Gastroesophageal sphincter (tissue), 4 donors: Measurements from ENCODE around the gene TP53BP2. TPM values are rescaled to one million over a fixed set of nuclear protein-coding genes. Genes with fewer than 3 reads are reported as not detected.

Source experiments
- ATAC-seq: fragments of 150-250 bp; one replicate; pipeline ENCODE4 v1.9.1; 2016; ENCODE audit warnings: mild to moderate bottlenecking, moderate library complexity
- H3K27ac ChIP-seq, 4 donors: fragments of 200-600 bp; sonication (generic) in 3 of 4; 1 replicate in 3 of 4; 2 replicates in 1 of 4; pipeline ENCODE4 v1.5.1; 2016 to 2019
- H3K27me3 ChIP-seq: fragments of 200-600 bp; sonication (generic); one replicate; pipeline ENCODE4 v1.5.1; 2019
- H3K36me3 ChIP-seq, 2 donors: fragments of 200-600 bp; sonication (generic); one replicate each; pipeline ENCODE4 v1.5.1; 2019; ENCODE audit warnings: control low read depth in 1 of 2
- H3K4me1 ChIP-seq, 3 donors: fragments of 200-600 bp; sonication (generic); 1 replicate in 2 of 3; 2 replicates in 1 of 3; pipeline ENCODE4 v1.5.1; 2016 to 2019; ENCODE audit warnings: control low read depth in 2 of 3
- H3K4me3 ChIP-seq, 2 donors: fragments of 200-600 bp; sonication (generic); one replicate each; pipeline ENCODE4 v1.5.1; 2019; ENCODE audit warnings: mild to moderate bottlenecking in 1 of 2, moderate library complexity in 1 of 2
- H3K9me3 ChIP-seq, 3 donors: fragments of 200-600 bp; sonication (generic); one replicate each; pipeline ENCODE4 v1.5.1; 2017 to 2019; ENCODE audit warnings: control low read depth in 2 of 3
- EP300 ChIP-seq: sonication (generic); formaldehyde crosslinking; IDR thresholded peaks from one replicate; pipeline ENCODE4 v1.6.1; 2017; ENCODE audit warnings: antibody characterized with exemption, mild to moderate bottlenecking
- POLR2A ChIP-seq, 2 donors: fragments of 450-650 bp; IDR thresholded peaks; one replicate each; pipeline ENCODE4 v1.6.1; 2017; ENCODE audit warnings: antibody characterized with exemption in 2 of 2, mild to moderate bottlenecking in 2 of 2, moderate library complexity in 1 of 2
- POLR2AphosphoS5 ChIP-seq: sonication (generic); formaldehyde crosslinking; IDR thresholded peaks from one replicate; pipeline ENCODE4 v1.6.1; 2017; ENCODE audit warnings: antibody characterized with exemption
- WGBS, 2 donors: methylation state at CpG; one replicate each; pipeline ENCODE4 v1.1.5; 2018; ENCODE audit warnings: low coverage in 1 of 2; 5-methylcytosine and 5-hydroxymethylcytosine counted together
- total RNA-seq, 4 donors: library from RNA; depleted of rRNA; stranded (reverse); fragments of >200 nt; gene quantifications; one replicate each; pipeline ENCODE4 v1.1.0, GENCODE V29; 2016
- TF ChIP-seq, protein P1 (sequence below), 4 experiments: fragments of 200-600 bp in 2 of 4; fragments of 450-650 bp in 2 of 4; sonication (generic) in 1 of 4; IDR thresholded peaks; one replicate each; pipeline ENCODE4 v1.5.1; 2017 to 2019; ENCODE audit warnings: antibody characterized with exemption in 4 of 4, mild to moderate bottlenecking in 2 of 4, moderate library complexity in 2 of 4

Gene TP53BP2
- total RNA-seq, 4 donors from 2014 or later = 30.0 to 85.3 (median 52.3) TPM

GRCh38 chr1:223803211-223803610 lies 42.5 kb downstream of the TP53BP2 start:
- TF ChIP-seq, protein P1, sequence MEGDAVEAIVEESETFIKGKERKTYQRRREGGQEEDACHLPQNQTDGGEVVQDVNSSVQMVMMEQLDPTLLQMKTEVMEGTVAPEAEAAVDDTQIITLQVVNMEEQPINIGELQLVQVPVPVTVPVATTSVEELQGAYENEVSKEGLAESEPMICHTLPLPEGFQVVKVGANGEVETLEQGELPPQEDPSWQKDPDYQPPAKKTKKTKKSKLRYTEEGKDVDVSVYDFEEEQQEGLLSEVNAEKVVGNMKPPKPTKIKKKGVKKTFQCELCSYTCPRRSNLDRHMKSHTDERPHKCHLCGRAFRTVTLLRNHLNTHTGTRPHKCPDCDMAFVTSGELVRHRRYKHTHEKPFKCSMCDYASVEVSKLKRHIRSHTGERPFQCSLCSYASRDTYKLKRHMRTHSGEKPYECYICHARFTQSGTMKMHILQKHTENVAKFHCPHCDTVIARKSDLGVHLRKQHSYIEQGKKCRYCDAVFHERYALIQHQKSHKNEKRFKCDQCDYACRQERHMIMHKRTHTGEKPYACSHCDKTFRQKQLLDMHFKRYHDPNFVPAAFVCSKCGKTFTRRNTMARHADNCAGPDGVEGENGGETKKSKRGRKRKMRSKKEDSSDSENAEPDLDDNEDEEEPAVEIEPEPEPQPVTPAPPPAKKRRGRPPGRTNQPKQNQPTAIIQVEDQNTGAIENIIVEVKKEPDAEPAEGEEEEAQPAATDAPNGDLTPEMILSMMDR (IDR thresholded peaks at IDR 0.05) = no peak
- TF ChIP-seq EP300 = no peak
- no peak for TF ChIP-seq POLR2A (IDR thresholded peaks at IDR 0.05)
- TF ChIP-seq POLR2AphosphoS5 = no peak
- WGBS, 2 donors = 63 to 70% methylated on average over 2 to 5 of the region's 7 CpGs
- H3K27me3 ChIP-seq = no peaks in the 10 kb centered on the region
- H3K9me3 ChIP-seq = no peaks in the 10 kb centered on the region
- H3K27ac ChIP-seq = no peak overlapping the region
- peaks cover 7 to 92% of the 10 kb centered on the region in 2 donors for H3K36me3 ChIP-seq
- H3K4me1 ChIP-seq = no peaks in the 10 kb centered on the region
- no peak for ATAC-seq
- no peak overlapping the region for H3K4me3 ChIP-seq

- TF ChIP-seq POLR2AphosphoS5 (no peak), POLR2A (IDR thresholded peaks at IDR 0.05) (no peak), EP300 (no peak)
- TF ChIP-seq, protein P1 (IDR thresholded peaks at IDR 0.05) = no peak
- 72 to 81% methylated on average over 4 of the region's 4 CpGs for WGBS, 2 donors
- Histone ChIP-seq H3K9me3 (no peaks in the 10 kb centered on the region), H3K27ac (no peak overlapping the region), H3K4me3 (no peak overlapping the region), H3K36me3 (peaks cover 7 to 93% of the 10 kb centered on the region in 2 donors), H3K27me3 (no peaks in the 10 kb centered on the region), H3K4me1 (no peaks in the 10 kb centered on the region)
- ATAC-seq = no peak
Observed at GRCh38 chr1:223802602-223803001, 43.1 kb downstream of the TP53BP2 start.

DNA sequence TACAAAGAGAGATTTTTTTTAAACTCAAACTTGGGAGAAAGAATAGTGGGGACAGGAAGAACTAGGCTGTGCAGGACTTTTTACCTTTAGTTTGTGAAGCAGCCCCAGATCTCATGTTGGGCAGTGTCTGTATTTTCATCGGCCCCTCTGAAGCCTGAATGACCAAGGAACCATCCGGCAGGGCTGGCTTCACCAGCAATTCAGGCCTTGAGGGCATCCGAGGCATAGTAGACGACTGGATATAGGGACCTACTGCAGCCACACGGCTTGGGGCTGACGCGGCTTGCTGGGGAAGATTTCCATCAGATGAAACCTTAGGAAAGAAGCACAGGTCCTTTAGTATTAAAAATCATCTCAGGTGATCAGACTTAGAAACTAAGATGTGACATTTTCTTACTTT lies 43.7 kb downstream of the TP53BP2 start:
- H3K36me3 ChIP-seq = peaks cover 7 to 98% of the 10 kb centered on the region in 2 donors
- WGBS, 2 donors = 91 to 98% methylated on average over 4 to 5 of the region's 7 CpGs

DNA sequence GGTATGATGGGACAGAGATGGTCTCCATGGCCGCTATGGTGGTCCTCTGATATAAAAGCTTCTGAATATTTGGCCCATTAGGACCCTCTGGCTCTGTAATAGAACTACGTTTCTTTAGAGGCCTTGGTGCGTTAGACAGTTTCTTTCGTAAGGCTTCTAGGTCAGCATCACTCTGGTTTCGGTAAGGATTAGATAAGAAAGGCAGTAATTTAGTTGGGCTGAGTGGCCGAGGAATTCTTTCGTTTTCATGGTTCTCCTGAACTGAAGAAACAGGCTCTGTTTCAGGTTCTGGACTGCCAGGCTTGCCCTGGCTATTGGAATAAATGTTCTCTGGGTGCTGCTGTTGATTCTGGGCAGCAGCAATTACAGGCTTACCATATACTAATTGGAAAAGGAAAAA lies 49.5 kb downstream of the TP53BP2 start:
- 92 to 95% methylated on average over 4 to 7 of the region's 7 CpGs for WGBS, 2 donors
- Histone ChIP-seq H3K27ac (no peak overlapping the region), H3K27me3 (no peaks in the 10 kb centered on the region), H3K4me1 (no peaks in the 10 kb centered on the region), H3K4me3 (no peak overlapping the region), H3K9me3 (no peaks in the 10 kb centered on the region), H3K36me3 (peaks cover 10 to 89% of the 10 kb centered on the region in 2 donors)
- no peak for TF ChIP-seq POLR2AphosphoS5
- no peak for ATAC-seq

More for the DNA sequence above, 43.7 kb downstream of the TP53BP2 start:
- Histone ChIP-seq H3K27me3 (no peaks in the 10 kb centered on the region), H3K4me3 (no peak overlapping the region), H3K4me1 (no peaks in the 10 kb centered on the region), H3K9me3 (no peaks in the 10 kb centered on the region), H3K27ac (no peak overlapping the region)
- TF ChIP-seq, protein P1 (IDR thresholded peaks at IDR 0.05) = no peak
- no peak for TF ChIP-seq POLR2AphosphoS5
- no peak for TF ChIP-seq EP300
- TF ChIP-seq POLR2A (IDR thresholded peaks at IDR 0.05) = no peak
- no peak for ATAC-seq

DNA sequence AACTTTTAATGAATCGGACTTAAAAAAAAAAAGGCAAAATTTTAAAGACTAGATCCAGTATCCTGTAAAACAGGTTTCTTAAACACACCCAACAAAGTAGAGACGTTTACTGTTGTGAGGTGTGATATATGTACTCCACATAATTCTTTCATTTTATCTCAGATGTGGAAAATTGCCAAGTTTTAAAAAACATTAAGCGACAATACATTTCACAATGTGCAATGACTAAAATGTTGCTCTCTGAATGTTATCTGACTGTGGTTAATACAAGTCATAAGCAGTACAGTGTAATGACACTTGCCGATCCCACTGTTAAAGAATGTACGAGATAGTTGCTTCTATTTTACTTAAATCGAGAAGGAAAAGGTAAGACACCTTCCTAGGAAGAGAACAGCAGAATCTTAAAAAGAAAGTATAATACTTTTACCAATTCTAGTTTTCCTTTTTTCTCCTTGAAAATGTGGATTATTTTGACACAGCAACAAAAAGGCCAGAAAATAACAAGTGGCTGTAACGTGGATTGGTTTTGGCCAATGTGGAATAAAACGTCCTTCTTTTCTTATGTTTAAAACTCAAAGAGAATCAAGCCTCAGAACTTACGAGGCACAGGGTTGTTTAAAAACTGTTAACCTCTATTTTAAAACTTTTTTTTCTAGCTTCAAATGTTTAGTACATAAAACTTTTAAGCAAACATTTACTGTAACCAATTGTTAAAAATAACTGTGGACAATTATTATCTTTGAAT lies 51.4 kb downstream of the TP53BP2 start:
- Histone ChIP-seq H3K27ac (no peak overlapping the region), H3K27me3 (no peaks in the 10 kb centered on the region), H3K36me3 (peaks cover 10 to 81% of the 10 kb centered on the region in 2 donors), H3K4me3 (no peak overlapping the region), H3K9me3 (no peaks in the 10 kb centered on the region), H3K4me1 (no peaks in the 10 kb centered on the region)
- WGBS, 2 donors = 81 to 88% methylated on average over 8 to 9 of the region's 9 CpGs
- TF ChIP-seq POLR2AphosphoS5 = no peak
- TF ChIP-seq, protein P1 (IDR thresholded peaks at IDR 0.05) = no peak
- TF ChIP-seq POLR2A (IDR thresholded peaks at IDR 0.05) = no peak
- TF ChIP-seq EP300 = no peak
- ATAC-seq = no peak
